HG03442 (cell line): ENCODE data around the gene FEV.
A peak's percentile ranks its signal among the peaks of the same experiment; 100 is the strongest.

Experiments used
- ATAC-seq: cut with Tn5 transposase; IDR thresholded peaks from one replicate; pipeline ENCODE4 v1.9.1; 2021; ENCODE audit warnings: mild to moderate bottlenecking, moderate library complexity; ENCODE audit not compliant: unreplicated experiment

Gene FEV

DNA sequence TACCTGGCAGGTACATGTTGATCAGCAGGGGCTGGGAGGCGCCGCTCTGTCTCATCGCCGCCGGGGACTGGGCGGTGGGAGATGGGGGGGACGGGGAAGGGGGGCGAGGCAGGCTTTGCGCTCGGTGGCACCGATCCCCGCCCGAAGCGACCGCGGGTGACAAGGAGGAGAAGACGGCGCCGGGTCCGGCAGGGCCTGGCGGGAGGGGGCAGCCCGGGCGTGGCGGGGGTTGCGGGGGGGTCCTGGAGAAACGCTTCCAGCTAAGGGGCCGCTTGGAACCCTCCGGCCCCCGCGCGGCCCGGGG lies at the start of gene FEV:
Gene FEV, minus strand, starts transcription at position 164 of the 304 bp plus-strand sequence. Its CDS starts 109 bp downstream, at position 55.
- ATAC-seq, result no peak

DNA sequence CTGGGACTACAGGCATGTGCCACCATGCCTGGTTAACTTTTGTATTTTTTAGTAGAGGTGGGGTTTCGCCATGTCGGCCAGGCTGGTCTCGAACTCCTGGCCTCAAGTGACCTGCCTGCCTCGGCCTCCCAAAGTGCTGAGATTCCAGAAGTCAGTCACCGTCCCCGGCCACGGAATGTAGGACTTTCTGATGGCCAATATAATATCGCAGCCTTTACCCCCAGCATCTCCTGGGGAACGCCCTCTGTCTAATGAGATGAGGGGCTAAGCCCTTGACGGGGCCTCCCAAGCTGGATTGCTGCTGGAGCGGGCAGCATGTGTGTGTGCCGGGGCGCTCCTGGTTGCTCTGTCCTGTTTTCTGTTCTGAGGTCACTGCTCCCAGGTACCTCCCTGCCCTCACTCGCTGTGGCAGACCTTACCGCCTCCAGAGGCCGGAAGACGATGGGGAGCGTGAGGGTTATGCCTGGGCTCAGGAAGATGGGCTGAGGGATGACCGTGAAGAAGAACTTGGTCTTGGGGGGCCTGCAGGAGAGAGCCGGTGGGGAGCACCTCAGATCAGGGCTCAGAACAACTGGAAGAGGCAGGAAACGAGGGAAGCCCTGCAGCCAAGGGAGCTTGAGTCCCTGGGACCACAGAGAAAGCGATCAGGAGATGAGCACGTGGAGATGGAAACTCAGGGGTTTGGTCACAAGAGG lies 47.2 kb upstream of the FEV start:
- no peak for ATAC-seq

DNA sequence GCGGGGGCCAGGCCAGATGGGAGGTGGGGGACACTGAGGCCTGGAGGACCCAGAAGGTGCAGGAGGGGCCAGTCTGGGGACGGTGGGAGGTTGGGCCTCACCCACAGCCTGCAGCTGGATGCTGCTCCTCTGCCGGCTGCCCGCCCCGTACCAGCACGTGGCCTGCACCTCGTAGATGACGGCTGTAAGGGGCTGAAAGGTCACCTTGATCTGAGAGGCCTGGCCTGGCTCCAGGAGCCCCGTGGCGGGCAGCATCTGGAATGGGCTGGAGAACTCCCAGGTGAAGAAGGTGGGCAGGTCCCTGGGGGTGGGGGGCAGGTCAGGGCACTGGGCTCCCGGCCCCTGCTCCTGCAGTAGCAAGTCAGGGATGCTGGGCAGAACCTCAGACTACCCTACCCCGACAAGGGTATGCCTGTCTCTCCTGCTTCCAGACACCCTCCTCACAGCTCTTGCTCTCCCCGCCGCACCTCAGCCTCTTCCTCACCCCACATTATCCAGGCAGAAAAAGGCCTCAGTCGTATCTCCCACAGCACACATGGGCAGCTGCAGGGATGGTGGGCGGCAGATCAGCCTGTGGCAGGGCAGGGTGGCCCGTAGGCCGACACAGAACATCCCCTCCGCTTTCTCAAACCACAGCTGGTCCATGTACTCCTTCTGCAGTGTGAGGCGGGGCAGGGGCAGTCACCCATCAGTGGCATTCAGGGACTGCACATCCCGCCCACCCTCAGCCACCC lies 46.2 kb upstream of the FEV start:
- no peak for ATAC-seq

GRCh38 chr2:219030177-219030940 lies 45.4 kb upstream of the FEV start:
- ATAC-seq, result no peak

DNA sequence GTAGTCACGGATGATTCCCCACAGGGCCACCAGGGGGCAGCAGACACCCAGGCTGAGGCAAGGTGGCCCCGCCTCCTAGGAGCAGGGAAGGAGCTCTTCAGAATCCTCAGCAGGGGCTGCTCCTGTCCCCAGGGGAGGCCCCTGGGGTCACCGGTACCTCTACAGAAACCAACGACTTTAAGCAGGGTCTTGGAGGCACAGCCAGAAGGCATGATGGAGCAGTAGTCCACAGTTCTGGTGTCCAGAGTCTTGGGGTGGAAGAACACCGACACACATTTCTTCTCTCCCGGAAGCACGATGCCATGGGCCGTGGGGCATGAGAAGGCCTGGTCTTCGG lies 44.8 kb upstream of the FEV start:
- peak; percentile 67 for ATAC-seq

GRCh38 chr2:219028996-219029828 lies 44.2 kb upstream of the FEV start:
- ATAC-seq, result no peak

DNA sequence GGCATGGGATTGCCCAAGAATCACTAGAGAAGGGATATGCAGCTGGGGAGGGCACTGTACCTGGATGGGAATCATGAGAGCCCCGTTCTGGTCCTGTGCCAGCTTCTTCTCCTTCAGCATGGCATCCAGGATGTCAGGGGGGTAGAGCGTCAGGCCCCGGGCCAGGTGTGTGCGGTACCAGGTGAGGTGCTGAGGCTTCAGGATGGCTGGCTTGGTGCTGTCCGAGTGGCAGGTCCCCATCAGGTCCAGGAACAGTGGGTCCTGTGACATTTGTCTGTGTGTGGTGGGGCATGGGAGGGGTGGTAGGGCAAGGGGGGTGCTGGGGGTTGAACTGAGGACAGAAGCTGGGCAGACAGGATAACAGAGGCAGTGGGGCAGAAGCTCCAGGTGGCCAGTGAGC lies 43.2 kb upstream of the FEV start:
- ATAC-seq, result no peak

- ATAC-seq, result no peak
Measured at GRCh38 chr2:219027511-219028055, 42.6 kb upstream of the FEV start.

- no peak for ATAC-seq
Measured at GRCh38 chr2:219026946-219027345, 42.0 kb upstream of the FEV start.

GRCh38 chr2:219025637-219026585 lies 40.9 kb upstream of the FEV start:
- no peak for ATAC-seq

DNA sequence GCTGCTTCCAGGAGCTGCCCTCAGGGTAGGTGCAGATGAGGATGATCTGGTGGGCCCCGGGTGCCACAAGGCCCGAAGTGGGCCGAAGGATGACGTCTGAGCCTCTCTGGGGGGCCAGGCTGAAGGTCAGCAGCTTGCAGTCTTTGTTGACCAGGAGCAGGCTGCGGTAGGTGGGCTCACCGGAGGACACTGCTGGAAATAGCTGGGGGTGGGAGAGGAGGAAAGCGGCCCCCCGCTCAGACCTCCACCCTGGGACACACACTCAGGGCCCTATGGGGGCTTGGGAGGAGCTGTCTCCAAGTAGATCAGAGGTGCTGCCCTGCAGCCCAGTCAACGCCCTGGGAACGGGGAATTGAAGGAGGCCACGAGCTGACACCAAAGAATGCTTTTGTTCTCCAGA lies 39.1 kb upstream of the FEV start:
- ATAC-seq, result no peak

DNA sequence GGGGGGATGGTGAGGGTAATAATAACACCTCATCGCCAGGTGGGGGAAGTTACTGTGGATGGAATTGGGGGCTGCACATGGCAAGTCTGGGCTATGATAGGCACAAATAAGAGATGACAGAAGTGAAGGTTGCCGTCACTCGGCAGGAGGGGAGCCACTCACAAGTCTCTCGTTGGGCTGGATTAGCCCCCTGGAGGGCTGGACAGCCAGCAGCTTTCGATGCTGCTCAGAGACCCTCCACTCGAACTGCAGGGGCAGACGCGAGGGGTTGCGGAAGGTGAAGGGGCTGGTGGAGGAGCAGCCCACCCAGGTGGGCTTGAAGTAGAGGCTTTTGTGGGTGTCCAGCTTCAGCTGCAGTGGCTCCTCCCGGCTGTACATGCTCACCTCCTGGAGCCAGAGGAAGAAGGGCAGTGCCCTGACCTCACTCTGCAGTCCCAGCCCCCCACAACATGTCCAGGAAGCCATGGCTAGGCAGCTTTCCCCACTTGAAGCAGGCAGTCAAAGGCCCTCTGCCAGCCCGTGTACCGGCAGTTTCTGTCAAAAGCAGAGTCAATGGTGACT lies 38.1 kb upstream of the FEV start:
- ATAC-seq, result no peak

GRCh38 chr2:219022616-219023015 lies 37.6 kb upstream of the FEV start:
- no peak for ATAC-seq

DNA sequence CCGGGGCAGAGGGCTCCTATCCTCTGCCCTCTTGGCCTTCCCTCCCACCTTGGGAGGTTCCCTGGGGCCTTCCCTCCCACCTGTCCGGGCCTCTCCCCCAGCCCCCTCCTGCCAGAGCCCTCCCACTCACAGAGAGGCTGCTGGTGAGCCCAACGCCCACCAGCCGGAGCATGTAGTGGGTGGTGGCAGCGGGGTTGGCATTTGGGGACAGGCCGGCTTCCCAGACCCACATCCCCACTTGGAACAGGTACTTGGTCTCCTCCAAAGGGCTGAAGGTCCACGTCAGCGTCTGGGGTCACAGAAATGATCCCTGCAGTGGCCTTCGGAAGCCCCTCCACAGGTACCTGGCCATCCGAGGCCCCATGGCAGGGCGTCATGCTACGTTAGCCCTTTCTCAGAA lies 37.1 kb upstream of the FEV start:
- no peak for ATAC-seq

DNA sequence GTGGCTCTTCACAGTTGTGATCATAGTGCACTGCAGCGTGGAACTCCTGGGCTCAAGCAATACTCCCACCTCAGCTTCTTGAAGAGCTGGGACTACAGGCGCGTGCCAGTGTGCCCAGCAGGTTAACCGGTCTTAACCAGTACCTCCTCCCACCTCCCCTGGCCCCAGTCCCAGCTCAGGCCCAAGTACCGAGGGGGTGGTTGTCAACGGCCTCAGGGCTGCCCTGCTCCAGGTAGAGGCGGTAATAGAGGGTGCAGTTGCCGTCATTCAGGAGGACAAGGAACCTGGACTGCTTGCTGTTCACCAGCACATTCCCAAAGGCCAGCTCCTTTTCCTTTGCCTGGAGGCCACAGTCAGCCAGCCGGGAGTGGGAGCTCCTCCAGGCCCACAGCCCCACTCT lies 36.6 kb upstream of the FEV start:
- no peak for ATAC-seq

- no peak for ATAC-seq
Measured at GRCh38 chr2:219020604-219021365, 35.8 kb upstream of the FEV start.

- no peak for ATAC-seq
Measured at GRCh38 chr2:219019436-219019835, 34.5 kb upstream of the FEV start.

DNA sequence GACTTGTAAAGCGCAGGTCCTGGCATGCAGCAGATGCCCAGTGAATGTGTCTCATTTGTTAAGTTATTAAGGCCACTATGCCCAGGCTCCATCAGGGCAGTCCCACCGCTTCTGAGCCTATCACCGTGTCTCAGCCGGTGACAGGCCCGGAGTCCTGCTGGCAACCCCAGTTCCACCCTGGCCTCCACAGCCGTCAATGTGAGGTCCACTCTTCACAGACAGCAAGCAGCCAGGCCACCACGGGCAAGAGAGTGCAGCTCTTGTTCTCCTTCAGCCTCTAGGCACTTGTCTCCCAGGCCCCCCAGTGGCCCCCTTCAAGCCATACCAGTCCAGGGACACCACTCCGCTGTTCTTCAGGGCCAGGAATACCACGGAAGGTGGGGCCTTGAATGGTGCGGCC lies 33.7 kb upstream of the FEV start:
- ATAC-seq, result no peak

DNA sequence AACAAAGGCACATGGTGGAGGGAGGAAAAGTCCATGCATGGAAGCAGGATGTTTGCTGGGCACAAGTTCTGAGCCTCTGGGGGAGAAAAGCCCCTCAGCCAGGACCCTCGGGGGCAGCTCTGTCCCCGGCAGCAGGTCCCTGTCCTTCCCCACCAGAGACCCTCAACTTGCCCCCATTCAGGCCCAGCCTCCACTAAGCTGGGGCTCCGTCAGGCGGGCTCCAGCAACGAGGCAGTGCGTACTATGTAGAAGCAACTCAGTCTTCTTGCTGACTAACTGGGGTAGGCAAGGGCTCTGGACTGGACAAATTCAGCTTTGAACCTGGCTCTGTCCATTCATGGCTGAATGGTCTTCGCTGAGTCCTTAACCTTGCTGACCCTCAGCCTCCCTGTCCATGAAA lies 33.3 kb upstream of the FEV start:
- ATAC-seq, result no peak
